Fibroblast of skin of left biceps (primary cell): Measurements from ENCODE around the gene PLEKHH1.
"Not testable (repeated sequence)": the region's sequence is repeated elsewhere in the genome, so short reads cannot be mapped to it uniquely, and the experiment has no call there.

ENCODE experiments used
- DNase-seq, 2 experiments: peaks; one replicate each; pipeline ENCODE4 v3.0.0-alpha.2; 2013; ENCODE audit warnings: low read depth in 2 of 2

The PLEKHH1 gene

DNA sequence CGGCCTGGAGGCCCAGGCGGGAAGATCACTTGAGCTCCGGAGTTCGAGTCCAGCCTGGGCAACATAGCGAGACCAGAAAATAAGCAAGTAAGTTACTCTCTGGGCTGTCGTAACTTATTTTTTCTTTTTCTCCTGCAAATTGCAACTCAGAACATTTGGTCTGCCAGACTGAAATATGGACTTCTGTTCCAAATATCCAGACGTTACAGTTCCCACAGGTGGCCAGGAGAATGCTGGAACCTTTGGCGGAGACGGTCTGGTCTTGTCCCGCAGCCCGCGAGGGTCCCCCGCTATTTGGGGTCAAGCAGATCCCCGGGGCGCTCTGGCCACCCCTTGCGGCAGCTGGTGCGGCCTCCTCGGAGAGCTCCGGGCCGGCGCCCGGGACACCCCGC, 488 bp upstream of the PLEKHH1 start:
- DNase-seq, result no peak

DNA sequence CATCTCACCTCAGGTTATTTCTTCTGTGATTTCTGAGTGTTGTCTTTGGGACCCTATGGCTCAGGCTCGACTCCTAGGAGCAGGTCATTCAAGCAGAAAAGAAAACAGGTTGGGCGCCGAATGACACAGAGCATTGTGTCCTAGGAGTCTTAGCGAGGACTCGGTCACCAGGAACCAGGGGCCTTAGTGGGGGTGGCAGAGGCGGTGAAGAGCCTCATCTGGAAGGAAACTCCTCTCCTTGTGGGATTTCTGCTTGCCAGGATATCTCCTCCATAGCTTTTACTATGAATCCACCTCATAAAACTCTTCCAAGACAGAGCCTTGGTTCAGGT, 630 bp downstream of the PLEKHH1 start:
- DNase-seq, result no peak

GRCh38 chr14:67536087-67536486, 3.0 kb downstream of the PLEKHH1 start:
- DNase-seq, result no peak

GRCh38 chr14:67537736-67538135, 4.6 kb downstream of the PLEKHH1 start:
- DNase-seq, result no peak

DNA sequence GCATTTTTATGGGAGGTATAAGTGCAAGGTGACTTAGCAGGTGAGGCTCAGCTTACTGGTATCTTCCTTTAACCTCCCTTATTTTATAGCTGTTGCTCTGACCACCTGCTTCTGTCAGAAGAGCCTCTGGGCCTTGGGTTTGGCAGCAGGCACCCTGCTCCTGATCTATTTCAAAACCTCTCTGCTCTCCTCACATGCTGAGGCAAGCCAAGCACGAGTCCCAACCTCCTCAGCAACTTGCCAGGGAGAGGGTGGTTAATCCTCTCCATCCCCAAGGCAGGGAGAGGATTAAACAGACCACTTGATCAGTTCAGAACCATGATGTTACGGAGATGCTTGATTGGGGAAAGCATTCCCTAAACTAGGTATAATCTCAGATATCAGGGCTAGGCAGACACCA, 5.4 kb downstream of the PLEKHH1 start:
- no peak for DNase-seq

GRCh38 chr14:67539116-67539515, 6.0 kb downstream of the PLEKHH1 start:
- DNase-seq, result no peak

DNA sequence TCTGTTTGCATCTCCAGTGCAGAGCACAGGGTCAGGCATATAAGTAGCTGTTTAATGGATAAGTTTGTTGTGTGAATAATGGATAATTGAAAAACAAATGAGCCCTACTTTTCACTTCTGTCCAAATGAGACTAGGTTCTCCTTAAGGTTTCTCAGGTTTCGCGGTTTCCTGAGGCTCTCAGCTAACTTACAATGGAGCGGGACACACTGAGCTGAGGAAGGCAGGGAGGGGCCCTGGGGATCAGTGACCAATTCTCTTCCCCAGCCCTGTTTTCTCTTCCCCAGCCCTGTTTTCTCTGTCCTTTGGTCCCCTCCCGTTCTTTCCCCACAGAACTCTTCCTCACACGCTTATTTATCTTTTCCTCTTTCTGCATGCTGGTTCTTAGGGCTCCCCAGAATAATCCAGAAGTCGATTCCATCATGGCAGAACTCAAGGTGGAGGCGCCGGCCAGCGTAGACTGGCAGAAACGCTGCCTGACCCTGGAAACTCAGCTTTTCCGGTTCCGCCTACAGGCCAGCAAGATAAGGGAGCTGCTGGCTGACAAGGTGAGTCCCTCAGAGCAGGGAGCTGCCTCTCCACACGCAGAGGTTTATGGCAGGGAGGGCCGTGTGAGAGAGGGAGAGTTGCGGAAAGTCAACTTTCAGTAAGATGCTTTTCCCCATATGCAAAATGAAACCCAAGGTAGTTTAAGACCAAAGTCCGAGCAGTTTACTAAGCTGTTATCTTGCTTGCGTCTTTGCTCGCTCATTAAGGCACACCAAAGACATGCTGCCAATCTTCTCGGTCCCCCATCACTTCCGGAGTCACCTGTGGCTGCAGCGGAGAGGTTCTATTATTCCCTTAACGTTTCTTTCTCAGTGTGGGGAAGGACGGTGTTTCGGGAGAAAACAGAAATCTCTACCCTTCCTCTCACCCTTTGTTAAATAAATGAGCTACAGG, 8.6 kb downstream of the PLEKHH1 start:
- no peak for DNase-seq

- DNase-seq, result not testable (repeated sequence)
Observed at GRCh38 chr14:67542620-67543019, 9.5 kb downstream of the PLEKHH1 start.

DNA sequence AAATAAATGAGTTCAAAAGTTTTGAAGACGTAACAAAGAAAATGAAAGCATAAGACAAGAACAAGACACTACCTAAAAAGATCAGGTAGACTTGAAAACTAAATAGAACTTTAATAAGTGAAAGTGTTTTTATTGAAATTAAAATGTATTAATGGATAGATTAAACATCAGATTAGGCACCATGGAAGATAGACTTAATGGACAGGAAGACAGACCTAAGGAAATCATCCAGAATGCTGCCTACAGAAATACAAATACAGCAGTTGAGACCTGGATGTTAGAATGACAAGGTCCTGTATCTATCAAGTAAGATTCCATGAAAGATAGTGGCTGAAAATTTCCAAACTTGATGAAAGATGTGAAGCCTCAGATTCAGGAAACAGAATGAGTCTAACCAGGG, 11.5 kb downstream of the PLEKHH1 start:
- DNase-seq, result no peak

DNA sequence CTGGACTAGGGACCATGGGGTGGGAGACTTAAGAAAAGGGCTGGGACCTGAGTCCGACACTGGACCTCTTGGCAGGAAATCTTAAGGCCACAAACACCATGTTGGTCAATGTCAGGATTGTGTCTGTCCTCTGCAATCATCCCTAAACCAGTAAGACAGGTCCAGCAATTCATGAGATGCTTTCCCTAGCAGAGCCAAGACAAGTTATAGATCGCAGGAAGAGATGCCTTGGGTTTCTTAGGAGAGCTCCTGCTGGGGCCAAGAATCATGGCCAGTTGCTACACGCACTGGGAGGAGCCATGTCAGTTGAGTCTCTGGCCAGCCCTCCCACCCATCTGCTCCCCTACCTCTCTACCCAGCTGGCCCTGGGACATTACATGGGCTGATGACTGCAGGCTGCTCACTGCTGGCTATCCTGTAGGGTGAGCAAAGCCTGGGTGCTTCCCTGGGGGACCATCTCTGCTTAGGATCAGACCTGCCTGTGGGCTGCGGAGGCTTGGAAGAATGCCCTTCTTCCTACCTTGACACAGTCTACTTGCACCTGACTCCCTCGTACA, 14.2 kb downstream of the PLEKHH1 start:
- no peak for DNase-seq

- DNase-seq, result no peak
Observed at GRCh38 chr14:67549734-67550133, 16.6 kb downstream of the PLEKHH1 start.

DNA sequence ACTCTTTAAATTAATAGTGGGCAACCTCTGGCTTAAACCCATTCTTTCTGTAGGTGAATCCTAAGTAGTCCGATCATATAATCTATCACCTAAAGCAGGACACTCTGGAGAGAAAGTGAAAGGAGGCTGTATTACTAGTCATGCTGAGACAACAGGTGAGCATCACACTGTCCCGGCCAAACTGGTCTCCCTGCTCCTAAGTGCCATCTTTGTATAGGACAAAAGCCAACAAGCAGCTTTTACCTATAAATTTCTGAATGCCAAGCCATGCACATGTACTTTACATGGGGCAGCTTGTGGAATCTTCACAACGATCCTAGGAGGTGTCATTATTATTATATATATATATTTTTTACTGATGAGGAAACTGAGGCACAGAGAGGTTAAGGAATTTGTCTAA, 18.0 kb downstream of the PLEKHH1 start:
- no peak for DNase-seq

DNA sequence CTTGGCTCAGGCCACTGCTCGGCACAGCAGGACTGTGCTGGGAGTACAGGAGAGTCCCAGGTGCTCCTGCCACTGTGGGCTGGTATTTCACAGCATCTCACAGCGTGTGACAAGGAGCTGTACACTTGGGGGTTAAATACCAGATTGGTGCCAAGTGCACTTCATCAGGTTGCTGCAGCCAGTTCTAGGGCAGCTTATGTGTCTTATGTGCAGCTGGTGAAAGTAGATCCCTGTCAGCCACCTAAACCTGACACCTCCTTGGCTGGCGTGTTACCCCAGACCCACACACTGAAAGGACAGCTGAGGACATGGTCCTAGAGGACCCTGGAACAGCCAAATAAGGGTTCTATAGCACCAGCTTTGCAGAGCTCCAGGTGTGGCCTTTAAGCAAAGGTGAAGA, 18.9 kb downstream of the PLEKHH1 start:
- no peak for DNase-seq

- no peak for DNase-seq
Observed at GRCh38 chr14:67553547-67553946, 20.5 kb downstream of the PLEKHH1 start.

GRCh38 chr14:67554341-67554740, 21.3 kb downstream of the PLEKHH1 start:
- DNase-seq, result no peak

GRCh38 chr14:67555518-67556090, 22.5 kb downstream of the PLEKHH1 start:
- no peak for DNase-seq

DNA sequence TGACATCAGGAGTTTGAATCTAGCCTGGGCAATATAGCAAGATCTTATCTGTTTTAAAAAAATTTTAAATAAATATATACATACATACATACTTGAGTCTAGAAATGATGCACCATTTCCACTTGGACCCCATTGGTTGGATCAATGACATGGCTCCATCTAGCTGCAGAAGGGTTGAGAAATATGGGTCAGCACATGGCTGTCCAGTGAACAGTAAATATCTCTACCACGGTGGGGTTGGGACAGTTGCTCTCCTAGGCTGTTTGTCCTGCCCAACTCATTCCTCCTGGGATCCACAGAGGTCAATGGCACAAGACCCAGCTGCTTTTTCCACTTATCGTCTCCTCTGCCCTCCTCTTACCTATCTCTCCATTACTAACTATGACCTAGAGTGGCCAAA, 23.6 kb downstream of the PLEKHH1 start:
- no peak for DNase-seq

DNA sequence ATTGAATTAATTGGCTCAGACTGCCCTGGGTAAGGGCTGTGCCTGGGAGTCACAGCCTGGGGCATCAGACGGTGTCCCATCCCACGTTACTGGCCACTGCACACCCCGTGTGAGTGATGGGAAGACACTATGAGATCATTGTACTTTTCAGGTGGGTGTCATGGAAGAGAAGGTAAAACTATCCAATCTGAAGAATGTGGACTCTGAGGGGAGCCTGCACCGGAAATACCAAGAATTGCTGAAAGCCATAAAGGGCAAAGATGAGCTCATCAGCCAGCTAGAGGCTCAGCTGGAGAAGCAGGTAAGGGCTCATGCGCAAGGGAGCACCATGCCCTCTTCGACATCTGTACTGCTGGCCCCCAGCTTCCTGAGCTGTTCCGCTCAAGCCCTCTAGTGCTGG, 24.0 kb downstream of the PLEKHH1 start:
- DNase-seq, result no peak

DNA sequence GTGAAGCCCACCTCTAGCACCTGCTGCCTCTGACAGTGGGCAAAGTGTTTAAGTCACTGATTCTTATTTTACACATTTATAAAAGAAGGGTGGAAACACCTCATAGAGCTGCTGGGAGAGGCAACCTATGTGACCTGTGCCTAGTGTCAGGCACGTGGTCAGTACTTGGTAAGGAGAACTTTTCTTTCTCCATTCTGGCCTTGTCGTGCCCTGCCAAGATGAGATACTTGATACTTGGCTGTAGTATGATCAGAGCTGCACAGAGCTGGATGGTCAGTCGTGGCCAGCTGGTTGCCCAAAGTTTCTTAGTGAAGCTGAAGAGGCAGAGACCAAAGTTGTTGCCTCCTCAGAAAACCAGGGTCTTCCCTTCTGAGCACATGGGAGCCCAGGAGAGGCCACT, 24.6 kb downstream of the PLEKHH1 start:
- no peak for DNase-seq

- DNase-seq, result no peak
Observed at GRCh38 chr14:67559639-67560038, 26.5 kb downstream of the PLEKHH1 start.

- no peak for DNase-seq
Observed at GRCh38 chr14:67562025-67562775, 29.1 kb downstream of the PLEKHH1 start.

GRCh38 chr14:67562776-67563150, 29.7 kb downstream of the PLEKHH1 start:
- DNase-seq, result no peak

DNA sequence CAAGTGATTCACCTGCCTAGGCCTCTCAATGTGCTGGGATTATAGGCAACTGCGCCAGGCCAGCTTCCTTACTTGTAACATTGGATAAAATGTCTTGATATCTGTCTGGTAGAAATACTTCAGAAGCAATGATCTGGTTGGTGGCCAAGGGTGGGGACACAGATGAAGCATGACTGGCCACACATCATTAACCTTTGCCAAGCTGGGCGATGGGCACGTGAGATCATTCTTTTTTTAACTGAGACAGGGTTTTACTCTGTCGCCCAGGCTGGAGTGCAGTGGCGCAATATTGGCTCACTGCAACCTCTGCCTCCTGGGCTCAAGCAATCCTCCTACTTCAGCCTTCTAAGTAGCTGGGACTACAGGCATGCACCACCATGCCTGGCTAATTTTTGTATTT, 31.1 kb downstream of the PLEKHH1 start:
- no peak for DNase-seq
